HG03060 (cell line): ENCODE measurements around the gene FLYWCH2.
"Not testable (repeated sequence)": the region's sequence is repeated elsewhere in the genome, so short reads cannot be mapped to it uniquely, and the experiment has no call there.

Experiments
- ATAC-seq: cut with Tn5 transposase; IDR thresholded peaks from one replicate; pipeline ENCODE4 v1.9.1; 2021; ENCODE audit warnings: low read depth, moderate number of reproducible peaks; ENCODE audit not compliant: unreplicated experiment

The FLYWCH2 gene

DNA sequence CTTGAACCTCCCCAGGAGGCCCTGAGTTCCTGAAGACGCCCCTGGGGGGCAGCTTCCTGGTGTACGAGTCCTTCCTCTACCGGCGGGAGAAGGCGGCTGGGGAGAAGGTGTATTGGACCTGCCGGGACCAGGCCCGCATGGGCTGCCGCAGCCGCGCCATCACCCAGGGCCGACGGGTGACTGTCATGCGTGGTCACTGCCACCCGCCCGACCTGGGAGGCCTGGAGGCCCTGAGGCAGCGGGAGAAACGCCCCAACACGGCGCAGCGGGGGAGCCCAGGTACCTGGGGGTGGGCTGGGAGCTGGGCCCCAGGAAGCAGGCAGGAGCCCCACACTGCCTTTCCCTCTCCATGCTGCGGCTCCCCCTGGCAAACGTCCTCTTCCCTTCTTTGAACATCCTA, 50.7 kb downstream of the FLYWCH2 start:
- ATAC-seq: no peak

DNA sequence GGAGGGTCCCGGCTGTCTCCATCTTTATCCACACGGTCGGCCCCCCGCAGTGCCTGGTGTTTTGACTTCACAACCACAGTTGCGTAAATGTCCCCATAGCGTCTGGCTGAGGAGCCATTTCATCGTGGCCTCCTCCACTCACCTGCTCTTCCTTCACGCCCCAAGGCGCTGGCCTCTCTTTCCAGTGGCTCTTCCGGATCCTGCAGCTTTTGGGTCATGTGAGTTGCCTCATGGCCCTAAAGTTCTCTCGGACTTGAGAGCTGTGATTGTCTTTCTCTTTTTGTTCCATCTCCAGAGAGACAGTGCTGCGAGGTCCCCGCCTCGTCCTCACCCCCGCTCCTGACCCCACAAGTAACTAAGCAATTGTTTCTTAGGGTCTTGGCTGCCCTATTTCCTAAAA, 51.4 kb downstream of the FLYWCH2 start:
- ATAC-seq: no peak

DNA sequence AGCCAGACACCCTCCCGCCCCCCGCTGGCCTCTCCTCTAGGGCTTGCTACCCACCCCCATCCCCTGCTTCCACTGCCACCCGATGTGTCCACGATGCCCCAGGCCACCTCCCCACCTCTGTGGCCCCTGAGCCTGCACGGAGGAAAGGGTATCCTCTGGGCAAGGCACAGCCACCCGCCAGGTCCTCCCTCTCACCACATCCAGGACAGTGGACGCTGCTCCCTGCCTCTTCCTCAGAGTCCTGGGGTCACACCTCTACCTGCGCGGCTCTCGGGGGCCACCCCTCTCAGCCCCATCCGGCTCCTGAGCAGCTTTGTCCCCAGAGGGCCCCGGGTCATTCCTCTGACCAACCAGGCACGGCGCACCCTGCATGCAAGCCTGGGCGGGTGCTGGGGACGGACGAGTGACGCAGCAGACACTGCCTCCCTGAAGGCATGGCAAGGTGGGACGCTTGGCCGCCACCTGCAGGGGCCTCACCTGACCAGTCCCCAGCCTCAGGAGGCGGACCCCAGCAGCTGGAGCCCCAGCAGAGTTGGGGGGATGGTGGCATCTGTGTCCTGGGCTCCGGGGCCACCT, 53.5 kb downstream of the FLYWCH2 start:
- ATAC-seq: no peak

DNA sequence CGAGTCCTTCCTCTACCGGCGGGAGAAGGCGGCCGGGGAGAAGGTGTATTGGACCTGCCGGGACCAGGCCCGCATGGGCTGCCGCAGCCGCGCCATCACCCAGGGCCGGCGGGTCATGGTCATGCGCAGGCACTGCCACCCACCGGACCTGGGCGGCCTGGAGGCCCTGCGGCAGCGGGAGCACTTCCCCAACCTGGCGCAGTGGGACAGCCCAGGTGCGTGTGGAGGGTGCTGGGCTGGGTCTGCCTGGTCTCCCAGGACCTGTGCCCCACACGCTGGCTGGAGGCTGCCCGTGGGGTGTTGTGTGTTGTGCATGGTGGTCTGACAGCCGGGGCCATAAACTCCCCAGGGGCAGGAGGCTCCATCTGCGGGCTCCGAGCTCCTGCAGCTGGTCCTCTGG, 54.2 kb downstream of the FLYWCH2 start:
- ATAC-seq: no peak

DNA sequence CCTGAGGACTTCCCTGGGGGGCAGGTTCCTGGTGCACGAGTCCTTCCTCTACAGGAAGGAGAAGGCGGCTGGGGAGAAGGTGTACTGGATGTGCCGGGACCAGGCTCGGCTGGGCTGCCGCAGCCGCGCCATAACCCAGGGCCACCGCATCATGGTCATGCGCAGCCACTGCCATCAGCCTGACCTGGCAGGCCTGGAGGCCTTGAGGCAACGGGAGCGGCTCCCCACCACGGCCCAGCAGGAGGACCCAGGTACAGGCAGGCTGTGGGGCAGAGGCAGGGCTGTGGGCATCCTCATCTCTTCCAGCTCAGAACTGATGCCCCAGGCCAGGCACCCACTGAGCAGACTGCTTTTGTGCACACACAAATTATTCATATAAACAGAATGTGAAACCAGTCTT, 55.2 kb downstream of the FLYWCH2 start:
- ATAC-seq: no peak

DNA sequence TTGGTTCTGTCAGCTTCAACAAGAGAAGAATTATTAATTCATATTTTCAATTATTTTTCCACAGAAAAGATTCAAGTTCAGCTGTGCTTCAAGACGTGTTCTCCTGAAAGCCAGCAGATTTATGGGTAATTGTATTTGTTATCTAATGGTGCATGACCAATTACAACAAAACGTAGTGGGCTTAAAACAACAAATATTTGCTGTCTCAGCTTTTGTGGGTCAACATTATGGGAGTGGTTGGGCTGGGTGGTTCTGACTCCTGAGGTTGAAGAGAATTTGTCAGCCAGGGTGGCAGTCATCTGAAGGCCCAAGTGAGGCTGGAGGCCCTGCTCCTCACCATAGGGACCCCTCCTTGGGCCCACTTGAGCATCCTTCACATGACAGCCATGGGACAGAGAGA, 57.0 kb downstream of the FLYWCH2 start:
- no peak for ATAC-seq

DNA sequence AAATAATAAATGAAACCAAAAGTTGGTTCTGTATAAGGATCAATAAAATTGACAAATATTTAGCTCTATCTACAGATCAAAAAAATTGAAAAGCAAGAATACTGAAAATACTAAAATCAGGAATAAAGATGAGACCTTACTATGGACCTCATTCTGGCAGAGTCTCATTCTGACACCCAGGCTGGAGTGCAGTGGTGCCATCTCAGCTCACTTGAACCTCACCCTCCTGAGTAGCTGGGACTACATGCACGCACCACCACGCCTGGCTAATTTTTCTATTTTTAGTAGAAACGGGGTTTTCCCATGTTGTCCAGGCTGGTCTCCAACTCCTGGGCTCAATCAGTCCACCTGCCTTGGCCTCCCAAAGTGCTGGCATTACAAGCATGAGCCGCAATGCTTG, 59.0 kb downstream of the FLYWCH2 start:
- no peak for ATAC-seq

DNA sequence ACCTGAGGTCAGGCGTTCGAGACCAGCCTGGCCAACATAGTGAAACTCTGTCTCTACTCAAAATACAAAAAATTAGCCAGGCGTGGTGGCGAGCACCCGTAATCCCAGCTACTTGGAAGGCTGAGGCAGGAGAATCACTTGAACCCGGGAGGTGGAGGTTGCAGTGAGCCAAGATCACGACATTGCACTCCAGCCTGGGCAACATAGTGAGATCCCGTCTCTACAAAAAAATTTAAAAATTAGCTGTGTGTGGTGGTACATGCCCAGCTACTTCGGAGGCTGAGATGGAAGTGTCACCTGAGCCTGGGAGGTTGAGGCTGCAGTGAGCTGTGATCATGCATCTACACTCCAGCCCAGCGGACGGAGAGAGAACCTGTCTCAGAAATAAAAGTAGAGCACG, 60.7 kb downstream of the FLYWCH2 start:
- not testable (repeated sequence) for ATAC-seq

DNA sequence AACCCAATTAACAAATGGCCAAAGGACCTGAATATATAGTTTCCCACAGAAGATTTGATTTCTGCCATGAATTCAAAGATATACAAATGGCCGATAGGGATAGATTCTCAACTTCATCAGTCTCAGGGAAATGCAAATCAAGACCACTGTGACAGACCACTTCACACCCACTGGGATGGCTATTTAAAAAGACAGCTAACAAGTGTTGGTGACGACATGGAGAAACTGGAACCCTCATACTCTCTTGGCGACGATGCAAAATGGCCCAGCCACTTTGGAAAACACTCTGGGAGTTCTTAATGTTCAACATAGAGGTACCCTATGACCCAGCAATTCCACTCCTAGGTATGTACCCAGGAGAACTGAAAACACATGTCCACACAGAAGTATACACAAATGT, 63.6 kb downstream of the FLYWCH2 start:
- ATAC-seq: no peak
